Measurements from ENCODE around the gene ANKUB1.

ANKUB1 gene

DNA sequence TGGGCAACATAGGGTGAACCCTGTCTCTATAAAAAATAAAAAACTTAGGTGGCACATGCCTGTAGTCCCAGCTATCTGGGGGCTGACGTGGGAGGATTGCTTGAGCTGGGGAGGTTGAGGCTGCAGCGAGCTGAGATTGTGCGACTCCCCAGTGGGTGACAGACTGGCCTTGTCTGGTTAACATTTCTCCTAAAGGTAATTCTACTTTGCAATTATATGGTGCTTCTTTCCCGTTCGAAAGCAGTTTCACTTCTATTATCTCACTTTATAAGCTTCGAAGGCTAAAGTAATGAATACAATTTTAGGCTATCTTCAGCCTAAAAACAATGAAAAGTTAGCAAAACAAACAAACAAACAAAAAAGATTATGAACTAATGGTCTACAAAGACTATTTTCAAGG lies 75.4 kb downstream of the ANKUB1 start:
- CTCF ChIA-PET: interaction anchor here (0.5 to 1.9 kb wide), 7 partner anchors 12 to 226 kb away, joined by 3 to 8 read pairs (median 3); no protein-coding TSS in a partner anchor
- POLR2A ChIA-PET: no interaction called here
- TF ChIP-seq TARDBP (IDR thresholded peaks at IDR 0.05) (no peak), ELF4 (IDR thresholded peaks at IDR 0.05) (no peak), HDGF (IDR thresholded peaks at IDR 0.05; ENCODE audit: borderline replicate concordance) (no peak), CTBP1 (IDR thresholded peaks at IDR 0.05; ENCODE audit: borderline replicate concordance) (no peak), FOXK2 (IDR thresholded peaks at IDR 0.05) (no peak), ARNT (IDR thresholded peaks at IDR 0.05) (no peak), NFRKB (IDR thresholded peaks at IDR 0.05) (no peak), FOXM1 (IDR thresholded peaks at IDR 0.05; ENCODE audit: borderline replicate concordance) (no peak), ZNF384 (IDR thresholded peaks at IDR 0.05) (no peak), BHLHE40 (IDR thresholded peaks at IDR 0.05; ENCODE audit: borderline replicate concordance) (no peak), FOXA1 (IDR thresholded peaks at IDR 0.05) (no peak), LEF1 (IDR thresholded peaks at IDR 0.05; ENCODE audit: borderline replicate concordance) (no peak)
- TF ChIP-seq, protein P1, sequence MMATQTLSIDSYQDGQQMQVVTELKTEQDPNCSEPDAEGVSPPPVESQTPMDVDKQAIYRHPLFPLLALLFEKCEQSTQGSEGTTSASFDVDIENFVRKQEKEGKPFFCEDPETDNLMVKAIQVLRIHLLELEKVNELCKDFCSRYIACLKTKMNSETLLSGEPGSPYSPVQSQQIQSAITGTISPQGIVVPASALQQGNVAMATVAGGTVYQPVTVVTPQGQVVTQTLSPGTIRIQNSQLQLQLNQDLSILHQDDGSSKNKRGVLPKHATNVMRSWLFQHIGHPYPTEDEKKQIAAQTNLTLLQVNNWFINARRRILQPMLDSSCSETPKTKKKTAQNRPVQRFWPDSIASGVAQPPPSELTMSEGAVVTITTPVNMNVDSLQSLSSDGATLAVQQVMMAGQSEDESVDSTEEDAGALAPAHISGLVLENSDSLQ (IDR thresholded peaks at IDR 0.05): no peak
- DNase-seq (ENCODE audit: extremely low spot score): no peak

DNA sequence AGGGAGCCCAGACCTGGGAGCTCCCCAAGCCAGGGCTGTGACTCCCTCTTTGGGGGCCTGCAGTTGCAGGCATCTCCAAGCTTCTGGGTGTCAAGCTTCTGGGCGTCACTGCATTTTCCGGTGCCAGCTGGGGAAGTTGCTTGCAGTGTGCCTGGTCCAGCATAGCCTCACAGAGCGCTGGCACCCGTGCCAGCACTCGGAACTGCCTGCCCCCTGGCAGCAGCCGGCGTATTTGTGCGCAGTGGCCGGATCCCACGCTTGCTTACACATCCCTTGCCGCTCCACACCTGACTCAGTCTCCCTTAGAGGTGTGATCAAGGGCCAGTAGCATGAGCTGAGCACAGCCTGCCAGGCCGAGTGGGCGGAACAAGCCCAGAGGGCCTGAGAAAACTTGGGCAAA lies 77.1 kb downstream of the ANKUB1 start:
- CTCF ChIA-PET: interaction anchor here (0.6 kb wide), 1 partner anchor 43 kb away, joined by 5 read pairs; no protein-coding TSS in a partner anchor
- TF ChIP-seq ELF4 (IDR thresholded peaks at IDR 0.05) (no peak), FOXM1 (IDR thresholded peaks at IDR 0.05; ENCODE audit: borderline replicate concordance) (no peak), FOXA1 (IDR thresholded peaks at IDR 0.05) (no peak), NFRKB (IDR thresholded peaks at IDR 0.05) (no peak)
- POLR2A ChIA-PET: no interaction called here
- DNase-seq (ENCODE audit: extremely low spot score): no peak

DNA sequence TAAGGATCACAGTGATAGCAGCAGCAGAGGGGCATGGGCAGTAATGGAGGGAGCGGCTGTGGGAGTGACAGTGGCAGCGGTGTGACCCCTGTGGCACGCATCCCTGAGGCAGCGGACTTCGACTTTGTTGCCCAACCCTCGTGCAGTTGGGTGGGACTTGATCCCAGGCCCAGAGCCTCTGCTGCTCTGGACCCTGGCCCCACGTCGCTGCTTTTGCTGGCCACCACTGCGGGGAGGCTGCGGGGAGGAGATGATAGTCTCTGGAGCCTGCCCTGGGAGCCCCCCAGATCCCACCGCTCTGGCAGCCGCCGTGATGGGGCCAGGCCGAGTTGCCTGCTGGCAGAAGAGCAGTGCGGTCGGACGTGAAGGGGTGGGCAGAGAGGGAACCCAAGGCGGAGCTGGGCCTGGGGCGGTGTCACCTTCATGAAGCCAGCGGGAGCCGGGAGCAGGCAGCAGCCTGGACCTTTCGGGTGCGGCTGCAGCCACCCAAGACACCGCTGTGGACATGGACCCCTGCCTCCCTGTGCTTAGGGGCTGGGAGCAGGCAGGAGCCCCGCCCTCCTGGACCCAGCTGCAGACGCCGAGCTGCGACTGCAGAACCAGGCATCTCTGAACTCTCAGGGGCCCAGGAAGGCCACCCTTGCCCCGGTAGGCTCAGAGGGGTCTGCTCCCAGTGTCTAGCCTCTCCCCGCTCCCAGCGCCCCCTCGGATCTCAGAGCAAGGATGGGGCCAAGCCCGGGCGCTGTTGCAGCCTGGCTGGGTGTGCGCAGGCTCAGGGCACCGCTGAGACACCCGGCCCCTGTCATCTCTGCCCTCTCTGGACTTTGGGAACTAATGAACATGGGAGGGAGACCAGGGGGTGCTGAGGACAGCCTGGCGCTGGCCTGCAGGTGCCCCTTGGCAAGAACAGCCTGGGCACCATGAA lies 78.4 kb downstream of the ANKUB1 start:
- TF ChIP-seq NFRKB (IDR thresholded peaks at IDR 0.05): no peak
- TF ChIP-seq LEF1 (IDR thresholded peaks at IDR 0.05; ENCODE audit: borderline replicate concordance): no peak
- TF ChIP-seq FOXA1 (IDR thresholded peaks at IDR 0.05): no peak
- no peak for TF ChIP-seq SUZ12 (IDR thresholded peaks at IDR 0.05)
- TF ChIP-seq HDGF (IDR thresholded peaks at IDR 0.05; ENCODE audit: borderline replicate concordance): no peak
- TF ChIP-seq CTBP1 (IDR thresholded peaks at IDR 0.05; ENCODE audit: borderline replicate concordance): no peak
- no peak for TF ChIP-seq BHLHE40 (IDR thresholded peaks at IDR 0.05; ENCODE audit: borderline replicate concordance)
- TF ChIP-seq, protein P1 (IDR thresholded peaks at IDR 0.05): no peak
- TF ChIP-seq ZNF384 (IDR thresholded peaks at IDR 0.05): no peak
- TF ChIP-seq ELF4 (IDR thresholded peaks at IDR 0.05): no peak
- no peak for DNase-seq (ENCODE audit: extremely low spot score)
- ChIA-PET CTCF (no interaction called here), POLR2A (no interaction called here)
